ENCODE data around the gene CDK19. TPM values are rescaled to one million over a fixed set of nuclear protein-coding genes. Genes with fewer than 3 reads are reported as not detected.

The CDK19 gene
- polyA plus RNA-seq, 1 donor (not counting 4 experiments of a cell fraction or from before 2014, with no cell fraction given), result 6.4 TPM

DNA sequence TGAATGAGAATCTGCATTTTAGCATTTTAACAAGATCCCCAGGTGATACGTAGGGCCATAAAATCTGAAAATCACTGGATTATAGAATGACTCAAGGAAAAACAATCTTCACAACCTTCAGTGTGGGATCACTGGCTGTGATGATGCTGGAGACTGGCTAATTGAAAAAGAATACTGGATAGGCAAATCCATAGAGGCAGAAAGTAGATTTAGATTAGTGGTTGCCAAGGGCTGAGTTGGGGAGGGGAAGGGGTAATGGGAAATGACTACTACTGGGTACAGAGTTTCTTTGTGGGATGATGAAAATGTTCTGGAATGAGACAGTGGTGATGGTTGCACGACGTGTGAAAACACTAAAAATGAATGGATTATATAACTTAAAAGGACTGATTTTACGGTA lies 84.1 kb downstream of the CDK19 start:
- dilution Hi-C loops (cut with MboI; ENCODE audit: extremely low pct_ligation_motif_present, low sequenced_read_pairs), result no loop called here
- Histone ChIP-seq H4K20me1 (ENCODE audit: control insufficient read depth, extremely low read depth, insufficient read depth, low read length) (no peaks in the 10 kb centered on the region), H2AFZ (ENCODE audit: control insufficient read depth, low read length) (no peak overlapping the region), H3K9me3 (ENCODE audit: control insufficient read depth, low read depth, low read length) (no peaks in the 10 kb centered on the region), H3K27ac (ENCODE audit: control insufficient read depth, insufficient read depth, low read length) (no peak overlapping the region), H3K9me1 (ENCODE audit: control insufficient read depth, extremely low read depth, insufficient read depth, low read length) (no peaks in the 10 kb centered on the region), H3K79me2 (ENCODE audit: control insufficient read depth, insufficient read depth, low read length) (no peaks in the 10 kb centered on the region), H3K4me1 (ENCODE audit: control insufficient read depth, extremely low read depth, insufficient read depth, low read length) (no peaks in the 10 kb centered on the region), H3K4me2 (ENCODE audit: control insufficient read depth, extremely low read depth, insufficient read depth, low read depth, low read length) (no peak overlapping the region), H3K9ac (ENCODE audit: control insufficient read depth, extremely low read depth, insufficient read depth, low read length) (no peak overlapping the region), H3K4me3 (ENCODE audit: control insufficient read depth in 2 of 3, extremely low read depth in 1 of 3, insufficient read depth in 2 of 3, low read depth in 1 of 3, low read length in 3 of 3) (no peak overlapping the region), H3K27me3 (ENCODE audit: control insufficient read depth, extremely low read depth, insufficient read depth, low read length) (no peaks in the 10 kb centered on the region), H3K36me3 (ENCODE audit: control insufficient read depth in 2 of 2, extremely low read depth in 1 of 2, insufficient read depth in 2 of 2, low read length in 2 of 2) (no peaks in the 10 kb centered on the region)
- TF ChIP-seq, protein P1, sequence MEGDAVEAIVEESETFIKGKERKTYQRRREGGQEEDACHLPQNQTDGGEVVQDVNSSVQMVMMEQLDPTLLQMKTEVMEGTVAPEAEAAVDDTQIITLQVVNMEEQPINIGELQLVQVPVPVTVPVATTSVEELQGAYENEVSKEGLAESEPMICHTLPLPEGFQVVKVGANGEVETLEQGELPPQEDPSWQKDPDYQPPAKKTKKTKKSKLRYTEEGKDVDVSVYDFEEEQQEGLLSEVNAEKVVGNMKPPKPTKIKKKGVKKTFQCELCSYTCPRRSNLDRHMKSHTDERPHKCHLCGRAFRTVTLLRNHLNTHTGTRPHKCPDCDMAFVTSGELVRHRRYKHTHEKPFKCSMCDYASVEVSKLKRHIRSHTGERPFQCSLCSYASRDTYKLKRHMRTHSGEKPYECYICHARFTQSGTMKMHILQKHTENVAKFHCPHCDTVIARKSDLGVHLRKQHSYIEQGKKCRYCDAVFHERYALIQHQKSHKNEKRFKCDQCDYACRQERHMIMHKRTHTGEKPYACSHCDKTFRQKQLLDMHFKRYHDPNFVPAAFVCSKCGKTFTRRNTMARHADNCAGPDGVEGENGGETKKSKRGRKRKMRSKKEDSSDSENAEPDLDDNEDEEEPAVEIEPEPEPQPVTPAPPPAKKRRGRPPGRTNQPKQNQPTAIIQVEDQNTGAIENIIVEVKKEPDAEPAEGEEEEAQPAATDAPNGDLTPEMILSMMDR (optimal IDR thresholded peaks at IDR 0.05 in 1 of 3, IDR thresholded peaks at IDR 0.05 in 1 of 3, conservative IDR thresholded peaks at IDR 0.05 in 1 of 3; ENCODE audit: extremely low read depth in 1 of 3, insufficient read depth in 2 of 3, low read length in 3 of 3), result no peak
- TF ChIP-seq EZH2 (IDR thresholded peaks at IDR 0.05; ENCODE audit: low read length), result no peak
- FAIRE-seq (no peak), DNase-seq (ENCODE audit: low read depth, low spot score) (no peak)

DNA sequence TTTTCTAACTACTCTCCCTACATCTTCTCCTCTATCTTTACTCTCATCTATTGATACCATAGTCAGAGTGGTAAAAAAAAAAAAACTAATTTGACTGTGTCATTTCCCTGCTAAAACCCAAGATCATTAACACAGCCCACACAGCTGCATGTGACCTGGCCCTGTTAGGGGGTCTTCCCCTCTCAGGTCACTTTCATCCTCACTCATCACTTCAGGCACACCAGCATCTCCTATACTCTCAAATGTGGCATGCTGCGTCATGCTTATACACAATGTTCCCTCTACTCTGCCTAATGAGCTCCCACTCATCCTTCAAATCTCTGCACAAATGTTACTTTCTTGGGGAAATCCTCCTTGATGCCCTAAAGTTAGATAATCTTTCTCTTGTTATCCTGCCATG lies 86.8 kb downstream of the CDK19 start:
- H2AFZ ChIP-seq (ENCODE audit: control insufficient read depth, low read length), result no peak overlapping the region
- no peaks in the 10 kb centered on the region for H3K27me3 ChIP-seq (ENCODE audit: control insufficient read depth, extremely low read depth, insufficient read depth, low read length)
- H4K20me1 ChIP-seq (ENCODE audit: control insufficient read depth, extremely low read depth, insufficient read depth, low read length), result no peaks in the 10 kb centered on the region
- FAIRE-seq (no peak), DNase-seq (ENCODE audit: low read depth, low spot score) (no peak)
- dilution Hi-C loops (cut with MboI; ENCODE audit: extremely low pct_ligation_motif_present, low sequenced_read_pairs), result no loop called here
- no peaks in the 10 kb centered on the region for H3K36me3 ChIP-seq (ENCODE audit: control insufficient read depth in 2 of 2, extremely low read depth in 1 of 2, insufficient read depth in 2 of 2, low read length in 2 of 2)
- TF ChIP-seq, protein P1 (optimal IDR thresholded peaks at IDR 0.05 in 1 of 3, IDR thresholded peaks at IDR 0.05 in 1 of 3, conservative IDR thresholded peaks at IDR 0.05 in 1 of 3; ENCODE audit: extremely low read depth in 1 of 3, insufficient read depth in 2 of 3, low read length in 3 of 3), result no peak
- TF ChIP-seq EZH2 (IDR thresholded peaks at IDR 0.05; ENCODE audit: low read length), result no peak
- no peaks in the 10 kb centered on the region for H3K9me3 ChIP-seq (ENCODE audit: control insufficient read depth, low read depth, low read length)
- H3K9me1 ChIP-seq (ENCODE audit: control insufficient read depth, extremely low read depth, insufficient read depth, low read length), result no peaks in the 10 kb centered on the region
- no peaks in the 10 kb centered on the region for H3K79me2 ChIP-seq (ENCODE audit: control insufficient read depth, insufficient read depth, low read length)
- no peaks in the 10 kb centered on the region for H3K4me1 ChIP-seq (ENCODE audit: control insufficient read depth, extremely low read depth, insufficient read depth, low read length)
- H3K4me2 ChIP-seq (ENCODE audit: control insufficient read depth, extremely low read depth, insufficient read depth, low read depth, low read length), result no peak overlapping the region
- H3K9ac ChIP-seq (ENCODE audit: control insufficient read depth, extremely low read depth, insufficient read depth, low read length), result no peak overlapping the region
- H3K4me3 ChIP-seq (ENCODE audit: control insufficient read depth in 2 of 3, extremely low read depth in 1 of 3, insufficient read depth in 2 of 3, low read depth in 1 of 3, low read length in 3 of 3), result no peak overlapping the region
- no peak overlapping the region for H3K27ac ChIP-seq (ENCODE audit: control insufficient read depth, insufficient read depth, low read length)
